GM21619 (cell line): ENCODE data around the gene DSTN.
A peak's percentile ranks its signal among the peaks of the same experiment; 100 is the strongest.

Experiments
- ATAC-seq: cut with Tn5 transposase; IDR thresholded peaks from one replicate; pipeline ENCODE4 v1.9.1; 2021; ENCODE audit not compliant: unreplicated experiment

Gene DSTN

GRCh38 chr20:17569616-17570346, at the start of gene DSTN:
TSS of gene DSTN (plus strand) at chr20:17570075. CDS start at chr20:17570209, 134 bp downstream.
- peak; percentile 90 for ATAC-seq

DNA sequence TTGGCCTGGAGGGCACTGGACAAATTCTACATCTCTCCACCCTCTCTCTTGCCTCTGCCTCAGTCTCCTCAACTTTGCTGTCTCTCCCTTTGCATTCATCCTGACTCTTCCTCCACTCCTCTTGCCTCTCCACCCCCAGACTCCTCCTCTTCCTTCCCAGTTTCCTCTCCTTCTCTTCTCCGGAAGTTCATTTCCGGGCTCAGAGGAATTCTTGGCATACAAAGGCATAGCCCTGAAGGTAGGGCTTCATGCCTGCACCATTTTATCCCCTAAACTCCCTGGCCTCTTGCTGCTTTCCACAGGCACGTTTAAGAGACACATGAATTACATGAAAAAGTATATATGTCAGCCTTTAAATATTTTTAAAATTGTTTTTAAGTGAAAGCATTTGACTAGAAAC, 49.3 kb upstream of the DSTN start:
- ATAC-seq: no peak

GRCh38 chr20:17522528-17522927, 47.3 kb upstream of the DSTN start:
- no peak for ATAC-seq

DNA sequence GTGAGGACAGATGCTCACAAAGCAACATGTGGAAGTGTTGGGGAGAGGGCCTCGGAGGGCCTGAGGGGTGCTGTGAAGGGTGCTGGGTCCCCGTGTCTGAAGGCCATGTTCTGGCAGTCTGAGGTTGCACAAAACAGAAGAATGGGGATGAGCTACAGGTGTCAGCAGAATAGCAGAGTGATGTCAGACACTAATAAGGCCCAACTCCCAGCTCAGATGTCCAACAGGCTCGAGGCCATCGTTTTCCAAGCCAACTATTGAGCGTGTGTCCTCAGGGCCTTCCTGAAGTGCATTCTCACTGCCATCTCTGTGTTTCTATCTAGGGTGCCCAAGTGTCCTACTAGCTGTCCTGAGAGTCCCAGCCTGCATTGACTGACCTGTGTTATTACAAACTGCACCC, 46.5 kb upstream of the DSTN start:
- ATAC-seq: no peak

DNA sequence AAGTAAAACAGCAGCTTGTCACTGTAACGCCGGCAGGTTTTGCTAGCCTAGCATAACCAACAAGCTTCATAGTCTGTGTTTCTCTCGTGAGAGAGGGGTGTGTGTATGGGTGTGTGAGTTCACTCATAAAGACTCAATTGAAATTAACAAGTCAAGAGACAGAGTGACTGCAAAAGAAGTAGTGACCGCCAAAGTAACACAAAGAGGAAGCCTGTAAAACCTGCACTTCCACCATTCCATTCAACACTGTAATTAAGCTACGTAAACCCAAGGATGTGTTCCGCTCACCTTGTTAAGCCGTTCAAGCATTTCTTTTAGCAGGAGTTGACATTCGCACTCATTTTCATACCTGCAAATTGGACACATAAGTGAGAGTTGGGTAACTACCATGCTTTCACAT, 45.3 kb upstream of the DSTN start:
- no peak for ATAC-seq

DNA sequence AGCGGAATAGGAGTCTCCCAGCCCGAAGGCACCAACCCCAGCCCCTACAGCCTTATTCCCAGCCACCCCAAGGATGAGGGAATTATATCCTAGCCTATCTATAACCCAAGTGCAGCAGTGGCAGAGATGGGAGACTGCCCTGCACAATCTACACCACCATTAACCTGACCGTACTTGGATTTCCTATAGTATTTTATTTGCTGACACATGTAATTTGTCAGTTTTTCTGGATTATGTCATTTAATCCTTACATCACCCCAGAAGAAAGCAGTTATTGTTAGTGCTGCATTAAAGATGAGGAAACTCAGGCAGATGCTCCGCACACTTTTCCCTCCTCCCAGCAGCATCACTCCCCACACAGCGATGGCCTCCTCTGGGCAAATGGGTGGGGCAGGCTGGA, 44.7 kb upstream of the DSTN start:
- no peak for ATAC-seq

- ATAC-seq: no peak
Observed at GRCh38 chr20:17525650-17526049, 44.2 kb upstream of the DSTN start.

DNA sequence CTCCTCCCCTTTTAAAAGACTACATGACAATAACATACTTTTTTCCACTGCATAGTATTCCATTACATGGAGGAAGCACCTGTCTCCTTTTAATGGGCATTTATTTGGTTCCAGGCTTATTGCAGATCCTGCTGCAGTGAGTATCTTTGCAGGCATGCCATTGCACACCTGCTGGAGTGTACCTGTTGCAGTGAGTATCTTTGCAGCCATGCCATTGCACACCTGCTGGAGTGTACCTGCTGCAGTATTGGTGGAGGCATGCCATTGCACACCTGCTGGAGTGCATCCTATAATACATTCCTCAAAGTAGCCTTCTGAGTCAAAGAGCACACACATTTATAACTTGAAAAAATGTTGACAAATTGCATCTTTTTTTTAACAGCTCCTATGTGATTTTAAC, 40.3 kb upstream of the DSTN start:
- no peak for ATAC-seq

DNA sequence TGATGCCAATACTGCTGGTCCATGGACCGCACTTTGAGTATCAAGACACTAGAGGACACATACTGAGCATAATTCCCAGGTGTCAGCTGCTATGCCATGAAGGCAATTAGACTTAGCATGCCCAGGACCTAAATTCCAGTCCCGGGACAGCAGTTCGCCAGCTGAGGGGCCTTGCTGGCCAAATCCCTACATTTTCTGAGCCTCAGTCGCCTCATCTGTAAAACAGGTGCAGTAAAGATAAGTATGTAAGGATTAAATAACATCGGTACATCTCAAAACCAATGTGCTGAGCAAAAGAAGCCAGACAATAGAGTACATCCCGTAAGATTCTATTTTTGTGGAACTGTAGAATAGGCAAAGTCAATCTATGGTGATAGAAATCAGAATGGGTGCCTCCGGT, 39.7 kb upstream of the DSTN start:
- no peak for ATAC-seq

GRCh38 chr20:17530716-17531664, 38.9 kb upstream of the DSTN start, which contains the start of gene BFSP1:
TSS of gene BFSP1 (minus strand) at chr20:17531379. CDS start at chr20:17531329, 50 bp downstream.
- no peak for ATAC-seq

GRCh38 chr20:17531665-17532025, 38.2 kb upstream of the DSTN start:
- ATAC-seq: no peak

- no peak for ATAC-seq
Observed at GRCh38 chr20:17533396-17533795, 36.5 kb upstream of the DSTN start.

DNA sequence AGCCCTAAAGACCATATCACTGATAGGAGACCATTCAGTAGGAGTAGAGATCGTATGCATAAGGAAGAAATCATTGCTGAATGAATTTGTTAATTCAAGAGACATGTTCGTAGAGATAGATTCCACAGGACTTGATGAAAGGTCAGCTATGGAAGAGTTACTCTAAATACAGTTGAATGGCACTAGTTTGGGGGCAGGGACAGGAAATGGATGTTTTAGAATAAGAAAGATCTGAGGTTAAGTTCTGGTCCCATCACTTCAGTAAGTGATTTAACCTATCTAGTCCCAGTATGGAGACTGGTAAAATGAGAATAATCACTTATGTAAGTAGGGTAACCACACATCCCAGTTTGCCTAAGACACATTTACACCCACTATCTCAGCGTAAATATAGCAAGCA, 35.8 kb upstream of the DSTN start:
- ATAC-seq: no peak

GRCh38 chr20:17536944-17537444, 32.9 kb upstream of the DSTN start:
- peak; percentile 84 for ATAC-seq

DNA sequence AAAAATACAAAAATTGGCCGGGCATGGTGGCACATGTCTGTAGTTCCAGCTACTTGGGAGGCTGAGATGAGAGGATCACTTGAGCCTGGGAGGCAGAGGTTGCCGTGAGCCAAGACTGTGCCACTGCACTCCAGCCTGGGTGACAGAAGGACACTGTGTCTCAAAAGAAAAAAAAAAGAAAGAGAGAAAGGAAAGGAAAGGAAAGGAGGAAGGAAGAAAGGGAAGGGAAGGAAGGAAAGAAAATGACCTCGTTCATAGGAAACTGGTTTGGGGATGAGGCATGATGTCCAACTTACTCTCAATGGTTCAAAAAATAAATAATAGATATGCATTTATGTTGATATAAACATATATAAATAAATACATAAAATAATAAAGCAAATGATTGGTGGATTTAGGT, 31.9 kb upstream of the DSTN start:
- ATAC-seq: no peak

DNA sequence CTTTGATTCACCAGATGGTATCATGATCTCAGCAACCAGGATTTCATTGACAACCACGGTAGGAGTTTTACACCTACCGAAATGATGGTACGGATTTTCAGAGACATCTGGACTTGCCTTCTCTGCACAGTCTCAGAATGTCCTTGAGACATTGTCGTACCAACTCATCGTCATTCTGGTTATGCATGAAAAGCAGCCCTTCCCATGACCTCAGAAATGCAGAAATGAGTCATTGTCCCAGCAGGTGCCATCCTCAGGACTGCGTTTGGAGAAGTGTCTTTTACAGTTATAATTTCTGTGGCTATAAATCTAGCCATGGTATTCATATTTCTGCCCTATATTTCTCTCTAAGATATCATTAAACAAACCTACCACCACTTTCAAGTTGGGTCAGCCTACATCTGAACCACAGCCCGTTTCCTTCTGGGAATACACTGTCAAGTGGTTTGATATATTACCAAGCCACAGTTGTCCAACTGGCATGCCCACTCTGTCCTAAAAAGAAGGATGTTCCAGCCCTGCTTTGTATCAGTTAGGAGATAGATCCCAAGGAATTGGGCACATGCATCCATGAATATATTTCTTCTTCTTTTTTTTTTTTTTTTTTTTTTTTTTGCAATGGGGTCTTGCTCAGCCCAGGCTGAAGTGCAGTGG, 31.2 kb upstream of the DSTN start:
- peak; percentile 59 for ATAC-seq

- no peak for ATAC-seq
Observed at GRCh38 chr20:17541596-17541995, 28.3 kb upstream of the DSTN start.

DNA sequence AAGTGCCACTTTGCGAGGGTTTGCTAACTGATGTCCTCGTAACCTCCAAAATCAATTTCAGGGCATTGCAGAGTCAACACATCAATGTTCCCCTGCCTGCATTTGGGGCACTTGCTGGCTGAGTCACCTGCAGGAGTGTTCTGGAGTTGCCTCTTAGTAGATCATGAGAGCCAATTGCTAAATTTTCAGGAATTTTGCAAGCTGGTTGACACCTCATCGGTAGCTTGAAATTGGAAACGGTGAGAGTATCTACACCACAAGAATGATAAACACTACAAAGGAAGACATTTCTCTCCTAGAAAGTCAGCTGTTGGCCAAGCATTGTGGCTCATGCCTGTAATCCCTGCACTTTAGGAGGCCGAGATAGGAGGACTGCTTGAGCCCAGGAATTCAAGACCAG, 27.9 kb upstream of the DSTN start:
- ATAC-seq: no peak

DNA sequence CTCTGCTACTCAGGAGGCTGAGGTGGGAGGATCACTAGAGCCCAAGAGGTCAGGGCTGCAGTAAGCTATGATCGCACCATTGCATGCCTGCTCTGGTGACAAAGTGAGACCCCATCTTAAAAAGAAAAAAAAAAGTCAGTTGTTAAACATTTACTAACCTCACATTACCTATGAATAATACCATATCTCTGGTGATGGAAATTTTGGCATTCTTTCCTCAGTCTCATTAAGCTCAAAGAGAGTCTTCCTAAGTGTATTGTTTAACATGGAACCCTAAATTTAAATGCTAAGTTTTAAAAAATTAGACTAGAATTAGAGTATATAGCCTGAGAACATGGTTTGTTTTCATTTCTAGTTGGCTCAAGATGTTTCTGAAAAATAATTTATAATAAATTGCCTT, 27.4 kb upstream of the DSTN start:
- ATAC-seq: no peak

GRCh38 chr20:17542993-17543412, 26.9 kb upstream of the DSTN start:
- ATAC-seq: no peak

DNA sequence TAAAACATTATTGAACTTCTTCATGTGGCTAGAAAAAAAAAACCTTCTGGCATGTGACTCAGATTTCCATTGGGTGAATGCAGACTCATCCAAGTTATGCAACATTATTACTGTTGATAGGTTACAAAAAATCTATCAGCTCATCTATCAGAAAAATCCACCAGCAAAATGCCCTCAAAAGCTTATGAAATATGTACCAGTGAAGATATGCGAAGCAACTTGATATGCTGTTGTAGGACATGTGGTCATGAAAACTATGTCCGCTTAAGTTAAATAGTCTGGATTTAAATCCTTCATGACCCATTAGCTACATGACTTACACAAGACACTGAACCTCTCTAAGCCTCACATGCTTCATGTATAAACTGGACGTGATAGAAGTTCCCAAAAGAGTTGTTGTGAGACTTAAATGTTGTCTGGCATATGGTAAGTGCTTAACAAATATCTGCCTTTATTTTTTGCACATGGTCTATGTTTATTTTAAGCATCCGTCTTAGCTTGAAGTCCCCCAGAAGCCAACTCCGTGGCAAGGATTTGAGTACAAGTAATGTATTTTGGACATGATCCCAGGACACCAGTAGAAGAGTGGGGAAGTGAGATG, 26.2 kb upstream of the DSTN start:
- no peak for ATAC-seq
